SK-N-SH (cell line): ENCODE results near the gene TFAP2A. TPM values are rescaled to one million over a fixed set of nuclear protein-coding genes. Genes with fewer than 3 reads are reported as not detected.
A peak's percentile ranks its signal among the peaks of the same experiment; 100 is the strongest.

Experiments
- CTCF ChIA-PET: fragments of 300-600, 350-600 bp; formaldehyde crosslinking; extraction: SDS; loops from one replicate; lab custom pipeline; 2021; lab: Yijun Ruan, JAX
- POLR2A ChIA-PET: fragments of 350-600 bp; sonication (Branson Sonifier 250); formaldehyde crosslinking; extraction: SDS; loops from one replicate; lab custom pipeline; 2020; ENCODE audit warnings: antibody characterized with exemption, inconsistent platforms; lab: Yijun Ruan, JAX
- DNase-seq: peaks from one replicate; pipeline ENCODE4 v3.0.0; 2012
- H2AFZ ChIP-seq: fragments of 200-600 bp; sonication (generic); 2 replicates; pipeline ENCODE4 v1.8.1; 2016; ENCODE audit warnings: antibody characterized with exemption, mild to moderate bottlenecking, low read depth
- H3F3A ChIP-seq: fragments of 200-600 bp; sonication (generic); replicated peaks from 2 replicates; pipeline ENCODE3; 2016; ENCODE audit warnings: antibody characterized with exemption, mild to moderate bottlenecking; ENCODE audit not compliant: insufficient read depth
- H3K27ac ChIP-seq, 2 experiments: fragments of 200-500 bp in 1 of 2; fragments of 200-600 bp in 1 of 2; sonication (Bioruptor generic) in 1 of 2; sonication (generic), shearing (Covaris generic) in 1 of 2; 2 replicates each; pipeline versions ENCODE4 v1.5.1 to v1.6.1; 2014 to 2016; ENCODE audit warnings: low read depth in 2 of 2, inconsistent platforms in 1 of 2, low read length in 1 of 2, mild to moderate bottlenecking in 1 of 2, mixed read lengths in 1 of 2
- H3K27me3 ChIP-seq: fragments of 200-600 bp; sonication (generic), shearing (Covaris generic); 2 replicates; pipeline ENCODE4 v1.6.1; 2016; ENCODE audit warnings: mixed run types; ENCODE audit not compliant: insufficient read depth
- H3K36me3 ChIP-seq, 2 experiments: fragments of 200-500 bp in 1 of 2; fragments of 200-600 bp in 1 of 2; sonication (Bioruptor generic) in 1 of 2; sonication (generic) in 1 of 2; replicated peaks in 1 of 2; 2 replicates each; pipeline versions ENCODE3 to v1.5.1; 2014 to 2016; ENCODE audit warnings: low read length in 1 of 2, mild to moderate bottlenecking in 1 of 2; ENCODE audit not compliant: insufficient read depth in 2 of 2, control insufficient read depth in 1 of 2
- H3K4me1 ChIP-seq, 2 experiments: fragments of 200-500 bp in 1 of 2; fragments of 200-600 bp in 1 of 2; sonication (Bioruptor generic) in 1 of 2; sonication (generic), shearing (Covaris generic) in 1 of 2; 2 replicates each; pipeline versions ENCODE4 v1.5.1 to v1.6.1; 2014 to 2016; ENCODE audit warnings: low read depth in 1 of 2, low read length in 1 of 2, mixed run types in 1 of 2; ENCODE audit not compliant: insufficient read depth in 2 of 2, control insufficient read depth in 1 of 2
- H3K4me2 ChIP-seq: fragments of 200-600 bp; sonication (generic), shearing (Covaris generic); 2 replicates; pipeline ENCODE4 v1.6.1; 2017; ENCODE audit warnings: mixed run types
- H3K4me3 ChIP-seq, 2 experiments: fragments of 200-500 bp in 1 of 2; fragments of 200-600 bp in 1 of 2; sonication (Bioruptor generic) in 1 of 2; sonication (generic), shearing (Covaris generic) in 1 of 2; 2 replicates each; pipeline versions ENCODE4 v1.5.1 to v1.8.1; 2014 to 2016; ENCODE audit warnings: low read depth in 2 of 2, inconsistent platforms in 1 of 2, low read length in 1 of 2, mild to moderate bottlenecking in 1 of 2, mixed read lengths in 1 of 2, moderate library complexity in 1 of 2
- H3K79me2 ChIP-seq: fragments of 200-600 bp; sonication (generic); 2 replicates; pipeline ENCODE4 v1.8.1; 2017; ENCODE audit warnings: mild to moderate bottlenecking; ENCODE audit not compliant: insufficient read depth
- H3K9ac ChIP-seq: fragments of 200-600 bp; sonication (generic); 2 replicates; pipeline ENCODE4 v1.6.1; 2017; ENCODE audit warnings: mixed run types
- H3K9me2 ChIP-seq: fragments of 200-600 bp; sonication (generic); 2 replicates; pipeline ENCODE4 v1.6.1; 2017; ENCODE audit warnings: mixed run types
- H3K9me3 ChIP-seq: fragments of 200-600 bp; sonication (generic); 2 replicates; pipeline ENCODE4 v1.6.1; 2017; ENCODE audit warnings: mixed run types, mild to moderate bottlenecking, moderate library complexity
- H4K20me1 ChIP-seq: fragments of 200-600 bp; sonication (generic); 2 replicates; pipeline ENCODE4 v1.6.1; 2017; ENCODE audit warnings: mild to moderate bottlenecking, mixed run types; ENCODE audit not compliant: insufficient read depth
- ELF1 ChIP-seq: IDR thresholded peaks from 2 replicates; pipeline ENCODE4 v1.4.0; 2012
- JUND ChIP-seq: IDR thresholded peaks from 2 replicates; pipeline ENCODE4 v1.4.0; 2012
- NRF1 ChIP-seq: IDR thresholded peaks from 2 replicates; pipeline ENCODE4 v1.6.1; 2012; ENCODE audit warnings: low read depth, mild to moderate bottlenecking, low read length
- POLR2AphosphoS5 ChIP-seq: IDR thresholded peaks from 2 replicates; pipeline ENCODE4 v1.6.1; 2012; ENCODE audit warnings: low read depth, low read length
- RAD21 ChIP-seq: IDR thresholded peaks from 2 replicates; pipeline ENCODE4 v1.6.1; 2012; ENCODE audit warnings: mild to moderate bottlenecking, low read length
- RFX5 ChIP-seq: IDR thresholded peaks from 2 replicates; pipeline ENCODE4 v1.6.1; 2012; ENCODE audit warnings: mild to moderate bottlenecking, improper control_type of control experiment, low read length
- SIN3A ChIP-seq: IDR thresholded peaks from 2 replicates; pipeline ENCODE4 v1.6.1; 2012; ENCODE audit warnings: low read depth, mild to moderate bottlenecking, low read length, moderate library complexity, borderline replicate concordance
- TAF1 ChIP-seq: IDR thresholded peaks from 2 replicates; pipeline ENCODE4 v1.6.1; 2012; ENCODE audit warnings: low read depth, mild to moderate bottlenecking, low read length, moderate library complexity, borderline replicate concordance
- TCF12 ChIP-seq: IDR thresholded peaks from 2 replicates; pipeline ENCODE4 v1.4.0; 2012
- TEAD4 ChIP-seq: IDR thresholded peaks from 2 replicates; pipeline ENCODE4 v1.4.0; 2012; ENCODE audit warnings: mild to moderate bottlenecking, borderline replicate concordance; ENCODE audit not compliant: insufficient read depth
- YY1 ChIP-seq: IDR thresholded peaks from 2 replicates; pipeline ENCODE4 v1.4.0; 2012; ENCODE audit warnings: low read depth, mild to moderate bottlenecking
- WGBS: methylation state at CpG from one replicate; pipeline ENCODE4 v1.1.6; 2017; ENCODE audit warnings: low lambda C conversion rate; 5-methylcytosine and 5-hydroxymethylcytosine counted together
- polyA plus RNA-seq, 3 experiments: library from polyadenylated mRNA; depleted of rRNA; stranded (reverse); fragments of >200 nt; gene quantifications; 2 replicates each; pipeline ENCODE4 v1.2.3, GENCODE V29; 2012
- TF ChIP-seq, protein P1 (sequence below): fragments of 200-600 bp; sonication (generic); IDR thresholded peaks from 2 replicates; pipeline ENCODE4 v1.6.1; 2017; ENCODE audit warnings: antibody characterized with exemption, mild to moderate bottlenecking, moderate library complexity

Gene TFAP2A
- polyA plus RNA-seq, 1 of the 3 experiments (the other 2 are of a cell fraction) = 0.07 TPM

DNA sequence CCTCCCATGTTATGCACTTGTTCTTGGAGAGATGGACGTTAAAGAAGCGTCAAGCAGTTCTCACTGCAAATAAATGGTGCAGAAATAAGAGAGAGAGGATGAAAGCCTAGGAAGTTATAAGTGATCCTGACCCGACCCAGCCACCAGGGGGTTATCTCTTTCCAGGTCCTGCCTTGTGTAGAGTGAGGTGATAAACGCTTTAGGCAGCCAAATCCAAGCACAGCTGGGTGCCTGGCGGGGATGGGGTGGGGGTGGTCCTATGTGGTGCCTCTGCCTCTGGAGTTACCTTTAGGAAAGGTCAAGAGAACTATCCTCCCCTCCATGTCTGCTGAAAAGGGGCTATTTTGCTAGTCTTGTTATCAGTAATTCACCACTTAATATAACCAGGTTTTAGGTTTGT is 9.2 kb upstream of the TFAP2A start:
- POLR2A ChIA-PET = no interaction called here
- H2AFZ ChIP-seq = no peak overlapping the region
- no peaks in the 10 kb centered on the region for H3F3A ChIP-seq
- no peaks in the 10 kb centered on the region; a peak in 2 of 4 replicates for H3K4me1 ChIP-seq
- no peak overlapping the region for H3K4me3 ChIP-seq
- peak; percentile 30 for DNase-seq
- TF ChIP-seq, protein P1, sequence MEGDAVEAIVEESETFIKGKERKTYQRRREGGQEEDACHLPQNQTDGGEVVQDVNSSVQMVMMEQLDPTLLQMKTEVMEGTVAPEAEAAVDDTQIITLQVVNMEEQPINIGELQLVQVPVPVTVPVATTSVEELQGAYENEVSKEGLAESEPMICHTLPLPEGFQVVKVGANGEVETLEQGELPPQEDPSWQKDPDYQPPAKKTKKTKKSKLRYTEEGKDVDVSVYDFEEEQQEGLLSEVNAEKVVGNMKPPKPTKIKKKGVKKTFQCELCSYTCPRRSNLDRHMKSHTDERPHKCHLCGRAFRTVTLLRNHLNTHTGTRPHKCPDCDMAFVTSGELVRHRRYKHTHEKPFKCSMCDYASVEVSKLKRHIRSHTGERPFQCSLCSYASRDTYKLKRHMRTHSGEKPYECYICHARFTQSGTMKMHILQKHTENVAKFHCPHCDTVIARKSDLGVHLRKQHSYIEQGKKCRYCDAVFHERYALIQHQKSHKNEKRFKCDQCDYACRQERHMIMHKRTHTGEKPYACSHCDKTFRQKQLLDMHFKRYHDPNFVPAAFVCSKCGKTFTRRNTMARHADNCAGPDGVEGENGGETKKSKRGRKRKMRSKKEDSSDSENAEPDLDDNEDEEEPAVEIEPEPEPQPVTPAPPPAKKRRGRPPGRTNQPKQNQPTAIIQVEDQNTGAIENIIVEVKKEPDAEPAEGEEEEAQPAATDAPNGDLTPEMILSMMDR = peak; percentile 30; the same call in 1 of the 2 replicates
- TF ChIP-seq ELF1 = no peak
- no peak for TF ChIP-seq TEAD4
- no peak for TF ChIP-seq RAD21
- no peak for TF ChIP-seq YY1
- TF ChIP-seq SIN3A = no peak
- TF ChIP-seq NRF1 = no peak
- TF ChIP-seq RFX5 = no peak
- TF ChIP-seq, all 33 proteins: peak for 1
- no peak overlapping the region for H3K27ac ChIP-seq
- H3K4me2 ChIP-seq = no peak overlapping the region
- CTCF ChIA-PET = interaction anchor here (2.1 kb wide), 1 partner anchor 11 kb away, joined by 7 read pairs; no protein-coding TSS in a partner anchor
- H3K9ac ChIP-seq = no peak overlapping the region
- H4K20me1 ChIP-seq = no peaks in the 10 kb centered on the region
- no peaks in the 10 kb centered on the region for H3K36me3 ChIP-seq
- 1% methylated on average over 5 of the region's 5 CpGs for WGBS
- peaks cover 78% of the 10 kb centered on the region for H3K27me3 ChIP-seq
- H3K9me3 ChIP-seq = no peaks in the 10 kb centered on the region
- H3K9me2 ChIP-seq = no peaks in the 10 kb centered on the region
- no peaks in the 10 kb centered on the region for H3K79me2 ChIP-seq

DNA sequence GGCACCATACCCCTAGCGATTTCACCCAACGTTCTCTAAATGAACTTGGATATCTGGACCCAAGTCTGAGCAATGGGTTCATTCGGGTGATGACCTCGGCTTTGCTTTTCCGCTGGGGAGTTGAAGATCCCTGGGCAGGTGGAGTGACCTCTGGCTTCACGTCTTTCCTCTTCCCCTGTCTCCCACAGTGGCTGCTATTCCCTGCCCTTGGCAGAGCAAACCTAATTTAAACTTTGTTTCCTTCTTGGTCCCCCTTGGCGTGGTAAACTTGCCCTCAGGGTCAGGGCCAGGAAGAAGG is 7.8 kb upstream of the TFAP2A start:
- no peak overlapping the region for H2AFZ ChIP-seq
- no peaks in the 10 kb centered on the region for H3K36me3 ChIP-seq
- H3K9me3 ChIP-seq = no peaks in the 10 kb centered on the region
- H3K4me1 ChIP-seq = no peaks in the 10 kb centered on the region; a peak in 2 of 4 replicates
- no peak overlapping the region for H3K4me3 ChIP-seq
- H3K9me2 ChIP-seq = no peaks in the 10 kb centered on the region
- peaks cover 92% of the 10 kb centered on the region for H3K27me3 ChIP-seq
- CTCF ChIA-PET = interaction anchor here (1.3 kb wide), 1 partner anchor 11 kb away, joined by 3 read pairs; no protein-coding TSS in a partner anchor
- TF ChIP-seq TCF12 (no peak), NRF1 (no peak)
- TF ChIP-seq, all 33 proteins: peak for 0
- Histone ChIP-seq H3F3A (no peaks in the 10 kb centered on the region), H3K9ac (no peak overlapping the region), H4K20me1 (no peaks in the 10 kb centered on the region), H3K4me2 (no peak overlapping the region), H3K27ac (no peak overlapping the region), H3K79me2 (no peaks in the 10 kb centered on the region)
- no peak for DNase-seq
- POLR2A ChIA-PET = no interaction called here
- WGBS = 20% methylated on average over 7 of the region's 7 CpGs

DNA sequence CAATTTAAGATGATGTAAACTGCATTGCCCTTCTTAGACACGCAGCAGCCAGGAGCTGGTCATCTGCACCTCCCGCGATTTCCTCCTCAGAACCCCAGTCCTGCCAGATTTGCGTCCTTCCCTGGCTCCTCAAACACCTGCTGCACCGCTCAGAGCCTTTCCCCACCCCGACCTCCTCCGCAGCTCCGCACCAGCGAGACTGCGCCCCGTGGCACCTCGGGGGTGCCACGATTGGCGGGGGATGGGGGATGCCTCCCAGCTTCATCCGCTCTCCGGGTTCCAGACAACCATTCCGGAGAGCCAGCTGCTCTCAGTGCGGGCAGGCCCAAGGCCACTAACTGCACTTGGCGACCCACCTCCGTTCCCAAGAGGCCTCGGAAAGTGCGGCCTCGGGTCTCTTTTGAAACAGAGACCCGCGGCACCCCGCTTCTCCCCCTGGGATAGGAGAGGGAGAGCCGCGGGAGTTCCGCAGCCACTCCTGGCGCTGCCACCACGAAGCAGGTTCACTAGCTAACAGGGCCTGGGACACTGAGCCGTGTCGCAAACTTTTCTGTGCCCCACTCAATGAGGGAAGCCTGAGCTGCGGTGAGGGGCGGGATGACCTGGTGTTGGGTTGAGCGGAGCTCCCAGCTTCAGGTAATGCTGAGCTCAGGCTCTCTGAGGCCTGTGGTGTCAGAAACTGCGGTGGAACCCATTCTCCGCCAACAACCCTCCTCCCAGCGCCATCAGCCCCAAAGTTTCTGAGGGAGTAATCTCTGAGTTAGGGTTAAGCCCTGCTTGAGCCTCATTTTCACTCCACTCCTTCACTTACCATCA is 7.3 kb upstream of the TFAP2A start:
- Histone ChIP-seq H3K36me3 (no peaks in the 10 kb centered on the region), H3K4me2 (no peak overlapping the region), H3K4me3 (no peak overlapping the region), H3K4me1 (no peaks in the 10 kb centered on the region; a peak in 2 of 4 replicates)
- ChIA-PET CTCF (interaction anchor here (0.5 to 3.2 kb wide), 5 partner anchors 8 to 885 kb away, joined by 3 to 10 read pairs (median 4); no protein-coding TSS in a partner anchor), POLR2A (no interaction called here)
- no peak for TF ChIP-seq JUND
- TF ChIP-seq POLR2AphosphoS5 = no peak
- no peak for TF ChIP-seq TAF1
- no peak for TF ChIP-seq ELF1
- TF ChIP-seq, all 33 proteins: peak for 0
- WGBS = 22% methylated on average over 19 of the region's 39 CpGs
- Histone ChIP-seq H3K9me2 (no peaks in the 10 kb centered on the region), H3K27ac (no peak overlapping the region), H3K9me3 (no peaks in the 10 kb centered on the region), H3K27me3 (peaks cover 96% of the 10 kb centered on the region), H3F3A (no peaks in the 10 kb centered on the region), H2AFZ (no peak overlapping the region), H4K20me1 (no peaks in the 10 kb centered on the region), H3K79me2 (no peaks in the 10 kb centered on the region), H3K9ac (no peak overlapping the region)
- DNase-seq = no peak
